GM12801 (cell line): ENCODE data around the gene MTMR3.

Source experiments
- CTCF ChIP-seq: IDR thresholded peaks from one replicate; pipeline ENCODE4 v1.5.1; 2011; ENCODE audit warnings: control low read depth; ENCODE audit not compliant: insufficient read length; ENCODE audit errors: extremely low read depth

The MTMR3 gene

GRCh38 chr22:30017375-30018223 is 134.6 kb downstream of the MTMR3 start:
- no peak for TF ChIP-seq CTCF

GRCh38 chr22:30020511-30020910 is 137.5 kb downstream of the MTMR3 start:
- TF ChIP-seq CTCF, result no peak

- TF ChIP-seq CTCF, result no peak
Measured at GRCh38 chr22:30021338-30021737, 138.4 kb downstream of the MTMR3 start.

- no peak for TF ChIP-seq CTCF
Measured at GRCh38 chr22:30021881-30022619, 139.1 kb downstream of the MTMR3 start.

- TF ChIP-seq CTCF, result no peak
Measured at GRCh38 chr22:30023099-30023660, 140.2 kb downstream of the MTMR3 start.

- no peak for TF ChIP-seq CTCF
Measured at GRCh38 chr22:30024231-30024630, 141.3 kb downstream of the MTMR3 start.

- TF ChIP-seq CTCF, result no peak
Measured at GRCh38 chr22:30025221-30025620, 142.2 kb downstream of the MTMR3 start.
